ENCODE results near the gene VSIG10L. TPM values are rescaled to one million over a fixed set of nuclear protein-coding genes. Genes with fewer than 3 reads are reported as not detected.

VSIG10L gene
- total RNA-seq, 1 experiment from 2014 or later = 4.6 TPM

DNA sequence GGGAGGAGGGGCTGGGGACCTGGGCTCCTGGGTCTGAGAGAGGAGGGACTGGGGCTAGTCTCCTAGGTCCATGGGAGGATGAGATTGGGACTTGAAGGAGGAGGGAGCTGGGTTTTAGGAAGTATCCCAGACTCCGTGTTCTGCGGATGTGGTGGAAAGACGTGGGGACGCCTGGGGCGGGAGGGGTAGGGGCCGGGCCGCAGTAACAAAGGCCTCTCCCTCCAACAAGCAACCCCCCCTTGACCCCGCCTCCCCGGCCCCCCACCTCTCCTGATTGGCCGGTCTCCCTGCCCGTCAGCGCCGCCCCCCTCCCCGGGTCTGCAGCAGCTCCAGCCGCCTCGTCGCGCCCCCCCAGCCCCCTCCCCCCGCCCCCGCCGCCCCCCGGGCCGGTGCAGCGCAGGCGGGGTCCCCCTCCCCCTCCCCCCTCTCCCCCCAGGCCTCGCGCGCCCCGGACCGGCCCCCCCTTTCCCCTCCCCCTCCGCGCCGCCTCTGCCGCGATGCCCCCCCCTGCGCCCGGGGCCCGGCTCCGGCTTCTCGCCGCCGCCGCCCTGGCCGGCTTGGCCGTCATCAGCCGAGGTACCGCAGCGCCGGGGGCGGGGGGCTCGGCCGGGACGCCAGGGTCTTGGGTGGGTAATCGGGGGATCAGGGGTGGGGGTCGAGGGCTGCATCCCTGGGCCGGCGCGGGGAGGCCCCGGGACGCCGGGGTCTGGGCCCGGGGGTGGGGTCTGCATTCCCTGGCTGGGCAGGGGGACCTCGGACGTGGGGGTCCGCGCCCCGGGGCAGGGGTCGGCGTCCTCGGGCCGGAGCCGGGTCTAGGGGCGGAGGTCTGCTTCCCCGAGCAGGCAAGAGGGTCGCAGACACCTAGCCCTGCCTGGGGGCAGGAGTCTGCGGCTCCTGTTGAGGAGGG, 30.3 kb downstream of the VSIG10L start, which contains the start of gene IGLON5:
Gene IGLON5 (plus strand): TSS at position 294 of the 907 bp plus-strand sequence. CDS start 204 bp downstream, at position 498.
- RAD21 ChIA-PET (ENCODE audit: low non-redundant PET in 1 of 2, low total read pairs in 2 of 2, uncharacterized antibody in 2 of 2, unreplicated experiment in 2 of 2) = no interaction called here
- H3K27ac ChIP-seq (ENCODE audit: low read depth, low read length) = no peak within 1 kb of the TSS
- peaks cover 4 to 5% of the 10 kb centered on the region in 2 experiments; a peak in 1 of 4 replicates for H3K9me3 ChIP-seq (ENCODE audit: control insufficient read depth in 1 of 2, insufficient read depth in 1 of 2, low read depth in 1 of 2, low read length in 2 of 2)
- H3K4me2 ChIP-seq (ENCODE audit: low read length) = no peak within 1 kb of the TSS
- H3K9ac ChIP-seq (ENCODE audit: low read length) = no peak within 1 kb of the TSS
- CTCF ChIA-PET = no interaction called here
- intact Hi-C loops (cut with micrococcal nuclease) = no loop called here
- no peak within 1 kb of the TSS for H3K4me3 ChIP-seq (replicated peaks in 1 of 2; ENCODE audit: low read depth in 1 of 2, low read length in 2 of 2)
- no peak for TF ChIP-seq ZNF274 (IDR thresholded peaks at IDR 0.05; ENCODE audit: low read depth, low read length)
- TF ChIP-seq CBX3 (IDR thresholded peaks at IDR 0.05; ENCODE audit: low read depth) = no peak
- TF ChIP-seq EZH2 (IDR thresholded peaks at IDR 0.05) = no peak
- TF ChIP-seq POLR2AphosphoS5 (IDR thresholded peaks at IDR 0.05; ENCODE audit: low read depth, low read length) = no peak
- no peak for TF ChIP-seq ZFX (IDR thresholded peaks at IDR 0.05)
- no peak for TF ChIP-seq SRF (IDR thresholded peaks at IDR 0.05; ENCODE audit: low read depth)
- no peak for TF ChIP-seq JUND (IDR thresholded peaks at IDR 0.05)
- TF ChIP-seq YY1 (IDR thresholded peaks at IDR 0.05; ENCODE audit: extremely low read depth, insufficient replicate concordance, low read depth, low read length) = no peak
- TF ChIP-seq, protein P1, sequence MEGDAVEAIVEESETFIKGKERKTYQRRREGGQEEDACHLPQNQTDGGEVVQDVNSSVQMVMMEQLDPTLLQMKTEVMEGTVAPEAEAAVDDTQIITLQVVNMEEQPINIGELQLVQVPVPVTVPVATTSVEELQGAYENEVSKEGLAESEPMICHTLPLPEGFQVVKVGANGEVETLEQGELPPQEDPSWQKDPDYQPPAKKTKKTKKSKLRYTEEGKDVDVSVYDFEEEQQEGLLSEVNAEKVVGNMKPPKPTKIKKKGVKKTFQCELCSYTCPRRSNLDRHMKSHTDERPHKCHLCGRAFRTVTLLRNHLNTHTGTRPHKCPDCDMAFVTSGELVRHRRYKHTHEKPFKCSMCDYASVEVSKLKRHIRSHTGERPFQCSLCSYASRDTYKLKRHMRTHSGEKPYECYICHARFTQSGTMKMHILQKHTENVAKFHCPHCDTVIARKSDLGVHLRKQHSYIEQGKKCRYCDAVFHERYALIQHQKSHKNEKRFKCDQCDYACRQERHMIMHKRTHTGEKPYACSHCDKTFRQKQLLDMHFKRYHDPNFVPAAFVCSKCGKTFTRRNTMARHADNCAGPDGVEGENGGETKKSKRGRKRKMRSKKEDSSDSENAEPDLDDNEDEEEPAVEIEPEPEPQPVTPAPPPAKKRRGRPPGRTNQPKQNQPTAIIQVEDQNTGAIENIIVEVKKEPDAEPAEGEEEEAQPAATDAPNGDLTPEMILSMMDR (IDR thresholded peaks at IDR 0.05 in 2 of 3, conservative IDR thresholded peaks at IDR 0.05 in 1 of 3; ENCODE audit: borderline replicate concordance in 1 of 3, insufficient read depth in 1 of 3, low read depth in 2 of 3, low read length in 2 of 3) = no peak
- TF ChIP-seq, protein P2, sequence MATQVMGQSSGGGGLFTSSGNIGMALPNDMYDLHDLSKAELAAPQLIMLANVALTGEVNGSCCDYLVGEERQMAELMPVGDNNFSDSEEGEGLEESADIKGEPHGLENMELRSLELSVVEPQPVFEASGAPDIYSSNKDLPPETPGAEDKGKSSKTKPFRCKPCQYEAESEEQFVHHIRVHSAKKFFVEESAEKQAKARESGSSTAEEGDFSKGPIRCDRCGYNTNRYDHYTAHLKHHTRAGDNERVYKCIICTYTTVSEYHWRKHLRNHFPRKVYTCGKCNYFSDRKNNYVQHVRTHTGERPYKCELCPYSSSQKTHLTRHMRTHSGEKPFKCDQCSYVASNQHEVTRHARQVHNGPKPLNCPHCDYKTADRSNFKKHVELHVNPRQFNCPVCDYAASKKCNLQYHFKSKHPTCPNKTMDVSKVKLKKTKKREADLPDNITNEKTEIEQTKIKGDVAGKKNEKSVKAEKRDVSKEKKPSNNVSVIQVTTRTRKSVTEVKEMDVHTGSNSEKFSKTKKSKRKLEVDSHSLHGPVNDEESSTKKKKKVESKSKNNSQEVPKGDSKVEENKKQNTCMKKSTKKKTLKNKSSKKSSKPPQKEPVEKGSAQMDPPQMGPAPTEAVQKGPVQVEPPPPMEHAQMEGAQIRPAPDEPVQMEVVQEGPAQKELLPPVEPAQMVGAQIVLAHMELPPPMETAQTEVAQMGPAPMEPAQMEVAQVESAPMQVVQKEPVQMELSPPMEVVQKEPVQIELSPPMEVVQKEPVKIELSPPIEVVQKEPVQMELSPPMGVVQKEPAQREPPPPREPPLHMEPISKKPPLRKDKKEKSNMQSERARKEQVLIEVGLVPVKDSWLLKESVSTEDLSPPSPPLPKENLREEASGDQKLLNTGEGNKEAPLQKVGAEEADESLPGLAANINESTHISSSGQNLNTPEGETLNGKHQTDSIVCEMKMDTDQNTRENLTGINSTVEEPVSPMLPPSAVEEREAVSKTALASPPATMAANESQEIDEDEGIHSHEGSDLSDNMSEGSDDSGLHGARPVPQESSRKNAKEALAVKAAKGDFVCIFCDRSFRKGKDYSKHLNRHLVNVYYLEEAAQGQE (IDR thresholded peaks at IDR 0.05; ENCODE audit: low read depth) = no peak
- no peak for TF ChIP-seq POLR2A (IDR thresholded peaks at IDR 0.05; ENCODE audit: borderline replicate concordance, extremely low read depth, insufficient read depth, insufficient read length)
- TF ChIP-seq, protein P3, sequence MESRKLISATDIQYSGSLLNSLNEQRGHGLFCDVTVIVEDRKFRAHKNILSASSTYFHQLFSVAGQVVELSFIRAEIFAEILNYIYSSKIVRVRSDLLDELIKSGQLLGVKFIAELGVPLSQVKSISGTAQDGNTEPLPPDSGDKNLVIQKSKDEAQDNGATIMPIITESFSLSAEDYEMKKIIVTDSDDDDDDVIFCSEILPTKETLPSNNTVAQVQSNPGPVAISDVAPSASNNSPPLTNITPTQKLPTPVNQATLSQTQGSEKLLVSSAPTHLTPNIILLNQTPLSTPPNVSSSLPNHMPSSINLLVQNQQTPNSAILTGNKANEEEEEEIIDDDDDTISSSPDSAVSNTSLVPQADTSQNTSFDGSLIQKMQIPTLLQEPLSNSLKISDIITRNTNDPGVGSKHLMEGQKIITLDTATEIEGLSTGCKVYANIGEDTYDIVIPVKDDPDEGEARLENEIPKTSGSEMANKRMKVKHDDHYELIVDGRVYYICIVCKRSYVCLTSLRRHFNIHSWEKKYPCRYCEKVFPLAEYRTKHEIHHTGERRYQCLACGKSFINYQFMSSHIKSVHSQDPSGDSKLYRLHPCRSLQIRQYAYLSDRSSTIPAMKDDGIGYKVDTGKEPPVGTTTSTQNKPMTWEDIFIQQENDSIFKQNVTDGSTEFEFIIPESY (IDR thresholded peaks at IDR 0.05; ENCODE audit: extremely low read depth, insufficient replicate concordance, low read length) = no peak
- TF ChIP-seq SIN3A (IDR thresholded peaks at IDR 0.05; ENCODE audit: low read depth) = no peak
- no peak for TF ChIP-seq FOSL1 (IDR thresholded peaks at IDR 0.05; ENCODE audit: low read depth)
- TF ChIP-seq EGR1 (IDR thresholded peaks at IDR 0.05; ENCODE audit: low read depth) = no peak
- no peak for TF ChIP-seq EZH2phosphoT487 (IDR thresholded peaks at IDR 0.05; ENCODE audit: borderline replicate concordance)
- TF ChIP-seq, protein P4, sequence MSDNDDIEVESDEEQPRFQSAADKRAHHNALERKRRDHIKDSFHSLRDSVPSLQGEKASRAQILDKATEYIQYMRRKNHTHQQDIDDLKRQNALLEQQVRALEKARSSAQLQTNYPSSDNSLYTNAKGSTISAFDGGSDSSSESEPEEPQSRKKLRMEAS (IDR thresholded peaks at IDR 0.05) = no peak
- no peak for TF ChIP-seq CEBPB (IDR thresholded peaks at IDR 0.05; ENCODE audit: low read depth)
- TF ChIP-seq ELF1 (IDR thresholded peaks at IDR 0.05; ENCODE audit: borderline replicate concordance, low read depth) = no peak
- H4K20me1 ChIP-seq (ENCODE audit: insufficient read depth) = no peaks in the 10 kb centered on the region
- BruUV-seq (replicated peaks) = no TSS peak
- POLR2A ChIA-PET = no interaction called here
- no peak within 1 kb of the TSS for H2AFZ ChIP-seq (ENCODE audit: low read depth, low read length, poor library complexity, severe bottlenecking)
- DNase-seq (ENCODE audit: low read depth, low spot score) = no peak
- 0 out of 2 replicates have a peak, but pooled peaks cover 3% of the 10 kb centered on the region for H3K27me3 ChIP-seq (ENCODE audit: insufficient read depth, low read length)
- H3K79me2 ChIP-seq (ENCODE audit: insufficient read depth, low read length) = no peaks in the 10 kb centered on the region
- ATAC-seq = no peak
- H3K9me2 ChIP-seq (ENCODE audit: insufficient read depth) = no peaks in the 10 kb centered on the region
- no peaks in the 10 kb centered on the region for H3K4me1 ChIP-seq (ENCODE audit: control insufficient read depth in 1 of 2, insufficient read depth in 2 of 2, low read length in 2 of 2)
- H3K36me3 ChIP-seq (ENCODE audit: control insufficient read depth in 1 of 2, insufficient read depth in 2 of 2, low read length in 2 of 2) = no peaks in the 10 kb centered on the region

Measured in HCT116 (cell line).